Adrenal gland (tissue), 12 donors: ENCODE measurements around the gene TRDN. TPM values are rescaled to one million over a fixed set of nuclear protein-coding genes. Genes with fewer than 3 reads are reported as not detected.
"Not testable (repeated sequence)": the region's sequence is repeated elsewhere in the genome, so short reads cannot be mapped to it uniquely, and the experiment has no call there.

Experiments used
- DNase-seq, 7 donors: peaks; one replicate each; pipeline ENCODE4 v3.0.0-alpha.2; 2019 to 2020
- H3K27ac ChIP-seq, 5 donors: fragments of 200-600 bp; sonication (generic) in 4 of 5; 1 replicate in 3 of 5; 2 replicates in 2 of 5; pipeline versions ENCODE4 v1.5.1 to v1.8.0; 2016 to 2020; ENCODE audit warnings: mild to moderate bottlenecking in 1 of 5
- H3K27me3 ChIP-seq: fragments of 200-600 bp; 2 replicates; pipeline ENCODE4 v1.8.0; 2021
- H3K36me3 ChIP-seq, 2 donors: fragments of 200-600 bp; replicated peaks in 1 of 2; 1 replicate in 1 of 2; 2 replicates in 1 of 2; pipeline versions ENCODE4 v1.5.1 to v1.8.0; 2018 to 2022
- H3K4me1 ChIP-seq, 2 donors: fragments of 200-600 bp; replicated peaks in 1 of 2; 1 replicate in 1 of 2; 2 replicates in 1 of 2; pipeline versions ENCODE4 v1.5.1 to v1.8.0; 2018 to 2021
- H3K4me3 ChIP-seq, 4 donors: fragments of 200-600 bp; sonication (generic) in 3 of 4; one replicate each; pipeline ENCODE4 v1.5.1; 2016 to 2018
- H3K9me3 ChIP-seq, 3 donors: fragments of 200-600 bp; sonication (generic) in 1 of 3; replicated peaks in 1 of 3; 1 replicate in 2 of 3; 2 replicates in 1 of 3; pipeline versions ENCODE4 v1.5.1 to v1.8.0; 2016 to 2021
- CTCF ChIP-seq, 6 experiments: fragments of 450-650 bp in 4 of 6; fragments of 200-600 bp in 2 of 6; sonication (generic) in 1 of 6; IDR thresholded peaks; 1 replicate in 5 of 6; 2 replicates in 1 of 6; pipeline versions ENCODE4 v1.5.1 to v1.8.0; 2016 to 2021; ENCODE audit warnings: antibody characterized with exemption in 6 of 6, mild to moderate bottlenecking in 2 of 6, moderate library complexity in 1 of 6
- POLR2A ChIP-seq, 2 donors: fragments of 450-650 bp; IDR thresholded peaks; one replicate each; pipeline ENCODE4 v1.6.1; 2017; ENCODE audit warnings: antibody characterized with exemption in 2 of 2, mild to moderate bottlenecking in 2 of 2, moderate library complexity in 1 of 2
- WGBS, 4 donors: extraction: QIAGEN DNeasy Blood & Tissue Kit in 2 of 4; methylation state at CpG; one replicate each; pipeline versions ENCODE4 v1.1.5 to v1.1.7; 2013 to 2017; 5-methylcytosine and 5-hydroxymethylcytosine counted together
- intact Hi-C, 2 donors: fragments of 100-400 bp; cut with DNase I; formaldehyde crosslinking; loops; one replicate each; pipeline versions ENCODE4 v1.14.1 to v1.15.0; 2022 to 2023
- polyA plus RNA-seq, 3 donors: library from polyadenylated mRNA; stranded (reverse); fragments of 200-250 nt in 2 of 3; fragments of 350-450 nt in 1 of 3; fragmentation: Illumina TruSeq in 1 of 3; extraction: RNeasy Lipid Tissue Mini Kit (QIAGEN cat#74804) in 1 of 3; gene quantifications; one replicate each; pipeline ENCODE4 v1.2.3, GENCODE V29; 2013 to 2014
- total RNA-seq, 9 donors: library from RNA; depleted of rRNA in 4 of 9; stranded (reverse); fragments of >200 nt in 4 of 9; fragments of 120-200 nt in 1 of 9; fragmentation: NEBNext Ultra II Directional in 1 of 9; extraction: Animal tissue kit (Norgen Biotek cat#: 25700) in 1 of 9; gene quantifications; one replicate each; pipeline versions ENCODE4 v1.1.0 to v1.2.4, GENCODE V29; 2013 to 2023
- donor health status: healthy with polysubstance abuse.
- donor health status: Bipolar disorder and iron deficiency.
- donor health status: DM: yes; HTN: yes; CAD: no.
- donor health status: DM: no; HTN: no; CAD: no.
- donor health status: DM: no; HTN: no; CAD: no.
- donor health status: DM: yes; HTN: yes; CAD: no.

Gene TRDN
- total and polyA plus RNA-seq, 12 donors = 0.06 to 3.5 (median 0.54) TPM; not detected in 2

- Histone ChIP-seq H3K27me3 (no peaks in the 10 kb centered on the region), H3K9me3 (no peaks in the 10 kb centered on the region), H3K36me3 (no peaks in the 10 kb centered on the region), H3K4me1 (no peaks in the 10 kb centered on the region), H3K27ac (no peak overlapping the region), H3K4me3 (no peak overlapping the region)
- TF ChIP-seq CTCF (IDR thresholded peaks at IDR 0.05) = no peak
- TF ChIP-seq POLR2A (IDR thresholded peaks at IDR 0.05) = no peak
- intact Hi-C loops = no loop called here
- DNase-seq = no peak
- WGBS, 4 donors = 40 to 51% (median 40%) methylated on average over 1 of the region's 1 CpG
Observed at GRCh38 chr6:123240626-123241025, 396.1 kb downstream of the TRDN start.

- no peak overlapping the region for H3K27ac ChIP-seq
- H3K36me3 ChIP-seq = no peaks in the 10 kb centered on the region
- WGBS, 4 donors = 63 to 75% (median 68%) methylated on average over 4 of the region's 4 CpGs
- H3K4me1 ChIP-seq = no peaks in the 10 kb centered on the region
- intact Hi-C loops = no loop called here
- H3K4me3 ChIP-seq = no peak overlapping the region
- TF ChIP-seq CTCF (IDR thresholded peaks at IDR 0.05) (no peak), POLR2A (IDR thresholded peaks at IDR 0.05) (no peak)
- no peaks in the 10 kb centered on the region for H3K27me3 ChIP-seq
- no peak for DNase-seq
- no peaks in the 10 kb centered on the region for H3K9me3 ChIP-seq
Observed at GRCh38 chr6:123233336-123233735, 403.4 kb downstream of the TRDN start.

- H3K36me3 ChIP-seq, DNase-seq, intact Hi-C loops, H3K9me3 ChIP-seq, H3K27ac ChIP-seq, H3K27me3 ChIP-seq, H3K4me1 ChIP-seq, H3K4me3 ChIP-seq: not testable (repeated sequence)
- WGBS, 4 donors = 34 to 56% (median 46%) methylated on average over 2 of the region's 2 CpGs
Observed at GRCh38 chr6:123227789-123228188, 409.0 kb downstream of the TRDN start.

- Histone ChIP-seq H3K27ac (no peak overlapping the region), H3K9me3 (no peaks in the 10 kb centered on the region), H3K27me3 (no peaks in the 10 kb centered on the region), H3K4me3 (no peak overlapping the region), H3K4me1 (no peaks in the 10 kb centered on the region), H3K36me3 (no peaks in the 10 kb centered on the region)
- TF ChIP-seq CTCF (IDR thresholded peaks at IDR 0.05) (no peak), POLR2A (IDR thresholded peaks at IDR 0.05) (no peak)
- 65 to 76% (median 69%) methylated on average over 3 of the region's 3 CpGs for WGBS, 4 donors
- intact Hi-C loops = no loop called here
- DNase-seq = no peak
Observed at GRCh38 chr6:123226398-123226797, 410.4 kb downstream of the TRDN start.

GRCh38 chr6:123224077-123224476 lies 412.7 kb downstream of the TRDN start:
- Histone ChIP-seq H3K4me1 (no peaks in the 10 kb centered on the region), H3K27me3 (no peaks in the 10 kb centered on the region), H3K4me3 (no peak overlapping the region), H3K36me3 (no peaks in the 10 kb centered on the region), H3K9me3 (no peaks in the 10 kb centered on the region), H3K27ac (no peak overlapping the region)
- intact Hi-C loops = no loop called here
- no peak for TF ChIP-seq POLR2A (IDR thresholded peaks at IDR 0.05)
- TF ChIP-seq CTCF (IDR thresholded peaks at IDR 0.05) = no peak
- DNase-seq = no peak
